Esophagus (tissue), 2 donors: ENCODE results near the gene ANO8. TPM values are rescaled to one million over a fixed set of nuclear protein-coding genes. Genes with fewer than 3 reads are reported as not detected.
A peak's percentile ranks its signal among the peaks of the same experiment; 100 is the strongest.
"Not testable (repeated sequence)": the region's sequence is repeated elsewhere in the genome, so short reads cannot be mapped to it uniquely, and the experiment has no call there.

ENCODE experiments used
- H3K27ac ChIP-seq, 2 donors: one replicate each; pipeline ENCODE4 v1.5.1; 2013; ENCODE audit warnings: low read depth in 2 of 2, mild to moderate bottlenecking in 2 of 2, inconsistent platforms in 1 of 2, low read length in 1 of 2, moderate library complexity in 1 of 2
- H3K27me3 ChIP-seq, 2 donors: one replicate each; pipeline ENCODE4 v1.6.1; 2013; ENCODE audit warnings: low read length in 2 of 2, control low read depth in 1 of 2, mild to moderate bottlenecking in 1 of 2; ENCODE audit not compliant: insufficient read depth in 2 of 2, control insufficient read depth in 1 of 2
- H3K36me3 ChIP-seq, 2 donors: one replicate each; pipeline ENCODE4 v1.6.1; 2013; ENCODE audit warnings: low read length in 1 of 2; ENCODE audit not compliant: control insufficient read depth in 2 of 2, insufficient read depth in 2 of 2
- H3K4me1 ChIP-seq, 2 donors: one replicate each; pipeline ENCODE4 v1.6.1; 2013; ENCODE audit warnings: low read length in 1 of 2; ENCODE audit not compliant: control insufficient read depth in 2 of 2, insufficient read depth in 2 of 2
- H3K4me3 ChIP-seq, 2 donors: one replicate each; pipeline ENCODE4 v1.5.1; 2013; ENCODE audit warnings: low read length in 2 of 2, mild to moderate bottlenecking in 2 of 2, low read depth in 1 of 2, moderate library complexity in 1 of 2
- H3K9me3 ChIP-seq, 2 donors: one replicate each; pipeline ENCODE4 v1.6.1; 2013; ENCODE audit warnings: mild to moderate bottlenecking in 2 of 2, low read depth in 1 of 2, low read length in 1 of 2, moderate library complexity in 1 of 2; ENCODE audit not compliant: control insufficient read depth in 2 of 2, insufficient read depth in 1 of 2
- WGBS, 2 donors: extraction: QIAGEN DNeasy Blood & Tissue Kit; methylation state at CpG; one replicate each; pipeline ENCODE4 v1.1.7; 2013; 5-methylcytosine and 5-hydroxymethylcytosine counted together
- polyA plus RNA-seq, 2 donors: library from polyadenylated mRNA; stranded (reverse); fragments of 200-250 nt; gene quantifications; one replicate each; pipeline ENCODE4 v1.2.3, GENCODE V29; 2013
- donor health status: healthy with polysubstance abuse.
- donor health status: Bipolar disorder and iron deficiency.

ANO8 gene
- polyA plus RNA-seq, 2 donors: 9.7 to 28.0 TPM

- 85 to 86% methylated on average over 20 of the region's 20 CpGs for WGBS, 2 donors
- not testable (repeated sequence) for H3K27me3 ChIP-seq, H3K9me3 ChIP-seq, H3K27ac ChIP-seq, H3K4me3 ChIP-seq, H3K36me3 ChIP-seq, H3K4me1 ChIP-seq
These were observed 29.4 kb upstream of the ANO8 start for GRCh38 chr19:17363852-17364605.

GRCh38 chr19:17359905-17360800, 25.5 kb upstream of the ANO8 start:
- Histone ChIP-seq H3K27ac (no peak overlapping the region), H3K9me3 (no peaks in the 10 kb centered on the region), H3K27me3 (no peaks in the 10 kb centered on the region), H3K36me3 (no peaks in the 10 kb centered on the region), H3K4me1 (no peaks in the 10 kb centered on the region), H3K4me3 (no peak overlapping the region)
- 80 to 86% methylated on average over 6 of the region's 6 CpGs for WGBS, 2 donors

- Histone ChIP-seq H3K4me1 (no peaks in the 10 kb centered on the region), H3K4me3 (no peak overlapping the region), H3K27ac (no peak overlapping the region), H3K27me3 (no peaks in the 10 kb centered on the region), H3K9me3 (no peaks in the 10 kb centered on the region), H3K36me3 (no peaks in the 10 kb centered on the region)
- WGBS, 2 donors: 71 to 75% methylated on average over 7 of the region's 7 CpGs
These were observed 23.7 kb upstream of the ANO8 start for GRCh38 chr19:17358395-17358794.

- H3K9me3 ChIP-seq: no peaks in the 10 kb centered on the region
- whole genome bisulfite sequencing, 2 donors: 44 to 60% methylated on average over 11 of the region's 11 CpGs
- H3K36me3 ChIP-seq: no peaks in the 10 kb centered on the region
- no peaks in the 10 kb centered on the region for H3K27me3 ChIP-seq
- no peaks in the 10 kb centered on the region for H3K4me1 ChIP-seq
- H3K27ac ChIP-seq: no peak overlapping the region
- H3K4me3 ChIP-seq: no peak overlapping the region
These were observed 23.1 kb upstream of the ANO8 start for GRCh38 chr19:17357724-17358123.

GRCh38 chr19:17357078-17357666, 22.5 kb upstream of the ANO8 start:
- no peaks in the 10 kb centered on the region for H3K4me1 ChIP-seq
- H3K36me3 ChIP-seq: no peaks in the 10 kb centered on the region
- H3K9me3 ChIP-seq: no peaks in the 10 kb centered on the region
- WGBS, 2 donors: 82 to 87% methylated on average over 7 of the region's 7 CpGs
- no peak overlapping the region for H3K27ac ChIP-seq
- H3K4me3 ChIP-seq: no peak overlapping the region
- H3K27me3 ChIP-seq: no peaks in the 10 kb centered on the region

- Histone ChIP-seq H3K27me3 (no peaks in the 10 kb centered on the region), H3K4me3 (no peak overlapping the region), H3K27ac (no peak overlapping the region), H3K4me1 (no peaks in the 10 kb centered on the region), H3K9me3 (peaks cover 0 to 3% of the 10 kb centered on the region in 2 donors), H3K36me3 (no peaks in the 10 kb centered on the region)
- 76 to 79% methylated on average over 8 of the region's 8 CpGs for whole genome bisulfite sequencing, 2 donors
These were observed 18.7 kb upstream of the ANO8 start for GRCh38 chr19:17353386-17353785.

GRCh38 chr19:17352608-17353280, 18.1 kb upstream of the ANO8 start:
- Histone ChIP-seq H3K27me3 (no peaks in the 10 kb centered on the region), H3K9me3 (peaks cover 0 to 3% of the 10 kb centered on the region in 2 donors), H3K27ac (no peak overlapping the region), H3K36me3 (no peaks in the 10 kb centered on the region), H3K4me1 (no peaks in the 10 kb centered on the region), H3K4me3 (no peak overlapping the region)
- 46 to 52% methylated on average over 14 of the region's 14 CpGs for WGBS, 2 donors

GRCh38 chr19:17351815-17352435, 17.3 kb upstream of the ANO8 start:
- no peak overlapping the region for H3K4me3 ChIP-seq
- WGBS, 2 donors: 87 to 88% methylated on average over 45 of the region's 45 CpGs
- no peaks in the 10 kb centered on the region for H3K4me1 ChIP-seq
- H3K36me3 ChIP-seq: no peaks in the 10 kb centered on the region
- no peak overlapping the region for H3K27ac ChIP-seq
- H3K27me3 ChIP-seq: no peaks in the 10 kb centered on the region
- H3K9me3 ChIP-seq: peaks cover 0 to 3% of the 10 kb centered on the region in 2 donors

GRCh38 chr19:17348700-17349099, 14.0 kb upstream of the ANO8 start:
- Histone ChIP-seq H3K27me3 (no peaks in the 10 kb centered on the region), H3K27ac (peak overlapping the region in 1 of 2 donors; percentile 8), H3K36me3 (no peaks in the 10 kb centered on the region), H3K9me3 (peaks cover 0 to 3% of the 10 kb centered on the region in 2 donors), H3K4me1 (peaks cover 0 to 4% of the 10 kb centered on the region in 2 donors), H3K4me3 (no peak overlapping the region)
- WGBS, 2 donors: 4 to 8% methylated on average over 12 of the region's 12 CpGs
